SU-DHL-6 (cell line): ENCODE results near the gene DYRK1B.
A peak's percentile ranks its signal among the peaks of the same experiment; 100 is the strongest.

ENCODE experiments used
- H2AFZ ChIP-seq: fragments of 200-600 bp; sonication (generic); 2 replicates; pipeline ENCODE4 v1.6.1; 2014; ENCODE audit warnings: low read depth, mild to moderate bottlenecking, moderate library complexity, mixed read lengths, antibody characterized with exemption, low read length; ENCODE audit not compliant: severe bottlenecking
- H3F3A ChIP-seq: fragments of 200-600 bp; shearing (Covaris generic); 2 replicates; pipeline ENCODE4 v1.6.0; 2016; ENCODE audit warnings: antibody characterized with exemption, mild to moderate bottlenecking; ENCODE audit not compliant: insufficient read depth
- H3K27ac ChIP-seq: fragments of 200-600 bp; sonication (generic); 2 replicates; pipeline ENCODE4 v1.5.1; 2016; ENCODE audit warnings: low read depth, mild to moderate bottlenecking, low read length, moderate library complexity, mixed read lengths
- H3K27me3 ChIP-seq: fragments of 200-600 bp; sonication (generic), shearing (Covaris generic); 2 replicates; pipeline ENCODE4 v1.6.0; 2014; ENCODE audit warnings: mild to moderate bottlenecking, low read length
- H3K36me3 ChIP-seq: fragments of 200-600 bp; sonication (generic); 2 replicates; pipeline ENCODE4 v1.6.1; 2014; ENCODE audit warnings: mild to moderate bottlenecking, low read length, mixed read lengths
- H3K4me2 ChIP-seq: fragments of 300-600, 200-600 bp; shearing (Covaris generic), sonication (generic); 2 replicates; pipeline ENCODE4 v1.6.0; 2014; ENCODE audit warnings: low read length, low read depth, mild to moderate bottlenecking; ENCODE audit not compliant: poor library complexity, severe bottlenecking
- H3K4me3 ChIP-seq: fragments of 200-600 bp; sonication (generic); 2 replicates; pipeline ENCODE4 v1.5.1; 2014; ENCODE audit warnings: antibody characterized with exemption, low read length, mild to moderate bottlenecking, mixed read lengths; ENCODE audit not compliant: insufficient read depth, poor library complexity, severe bottlenecking
- H3K79me2 ChIP-seq: fragments of 200-600 bp; sonication (generic); 2 replicates; pipeline ENCODE4 v1.6.1; 2014; ENCODE audit warnings: mild to moderate bottlenecking, low read length, moderate library complexity; ENCODE audit not compliant: insufficient read depth
- H3K9ac ChIP-seq: fragments of 200-600 bp; sonication (generic); 2 replicates; pipeline ENCODE4 v1.7.0; 2014; ENCODE audit warnings: mild to moderate bottlenecking, low read length
- H3K9me2 ChIP-seq: fragments of 200-600 bp; sonication (generic); replicated peaks from 2 replicates; pipeline ENCODE4 v1.6.1; 2014; ENCODE audit warnings: low read length; ENCODE audit not compliant: insufficient read depth
- H3K9me3 ChIP-seq: fragments of 200-600 bp; sonication (generic); 2 replicates; pipeline ENCODE4 v1.6.1; 2014; ENCODE audit warnings: low read length, mixed read lengths; ENCODE audit not compliant: insufficient read depth
- H4K20me1 ChIP-seq: fragments of 200-600 bp; sonication (generic); 2 replicates; pipeline ENCODE4 v1.6.1; 2014; ENCODE audit warnings: low read depth, mild to moderate bottlenecking, antibody characterized with exemption, low read length, moderate library complexity, mixed read lengths
- EZH2phosphoT487 ChIP-seq: fragments of 200-600 bp; sonication (generic), shearing (Covaris generic); conservative IDR thresholded peaks from 2 replicates; pipeline ENCODE4 v1.6.1; 2018; ENCODE audit warnings: mild to moderate bottlenecking, antibody characterized with exemption, low read length, moderate library complexity, mixed read lengths
- TF ChIP-seq, protein P1 (sequence below): fragments of 200-600 bp; sonication (generic); IDR thresholded peaks from one replicate; pipeline ENCODE4 v1.5.1; 2017; ENCODE audit warnings: antibody characterized with exemption, mild to moderate bottlenecking, low read length, moderate library complexity; ENCODE audit not compliant: insufficient read depth, poor library complexity, severe bottlenecking

DYRK1B gene

DNA sequence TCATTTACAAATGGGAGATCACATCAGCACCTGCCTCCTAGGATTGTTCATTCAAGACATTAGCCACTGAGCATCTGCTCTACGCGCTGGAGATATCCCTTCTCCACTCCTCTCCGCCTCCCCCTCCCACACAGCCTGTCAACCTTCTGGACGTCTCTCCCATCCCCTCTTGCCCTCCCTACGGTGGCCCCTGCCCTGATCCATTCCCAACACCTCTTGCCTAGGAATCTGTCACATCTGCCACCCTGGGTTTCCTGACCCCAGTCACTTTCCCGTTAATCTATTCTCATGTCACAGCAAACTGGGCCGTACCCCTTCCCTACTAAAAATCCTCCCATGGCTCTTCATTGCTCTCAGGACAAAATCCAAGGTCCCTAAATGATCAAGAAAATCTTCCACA is 10.3 kb downstream of the DYRK1B start:
- Histone ChIP-seq H3K4me2 (peak overlapping the region; percentile 82), H3K79me2 (peaks cover 4% of the 10 kb centered on the region; the same call in 1 of the 2 replicates), H2AFZ (peak overlapping the region; percentile 74), H4K20me1 (no peaks in the 10 kb centered on the region), H3K9me2 (no peaks in the 10 kb centered on the region), H3K27me3 (no peaks in the 10 kb centered on the region), H3K27ac (no peak overlapping the region), H3K9ac (peak overlapping the region; percentile 61), H3K4me3 (peak overlapping the region; percentile 68), H3K9me3 (no peaks in the 10 kb centered on the region), H3K36me3 (no peaks in the 10 kb centered on the region), H3F3A (no peaks in the 10 kb centered on the region)
- TF ChIP-seq, protein P1, sequence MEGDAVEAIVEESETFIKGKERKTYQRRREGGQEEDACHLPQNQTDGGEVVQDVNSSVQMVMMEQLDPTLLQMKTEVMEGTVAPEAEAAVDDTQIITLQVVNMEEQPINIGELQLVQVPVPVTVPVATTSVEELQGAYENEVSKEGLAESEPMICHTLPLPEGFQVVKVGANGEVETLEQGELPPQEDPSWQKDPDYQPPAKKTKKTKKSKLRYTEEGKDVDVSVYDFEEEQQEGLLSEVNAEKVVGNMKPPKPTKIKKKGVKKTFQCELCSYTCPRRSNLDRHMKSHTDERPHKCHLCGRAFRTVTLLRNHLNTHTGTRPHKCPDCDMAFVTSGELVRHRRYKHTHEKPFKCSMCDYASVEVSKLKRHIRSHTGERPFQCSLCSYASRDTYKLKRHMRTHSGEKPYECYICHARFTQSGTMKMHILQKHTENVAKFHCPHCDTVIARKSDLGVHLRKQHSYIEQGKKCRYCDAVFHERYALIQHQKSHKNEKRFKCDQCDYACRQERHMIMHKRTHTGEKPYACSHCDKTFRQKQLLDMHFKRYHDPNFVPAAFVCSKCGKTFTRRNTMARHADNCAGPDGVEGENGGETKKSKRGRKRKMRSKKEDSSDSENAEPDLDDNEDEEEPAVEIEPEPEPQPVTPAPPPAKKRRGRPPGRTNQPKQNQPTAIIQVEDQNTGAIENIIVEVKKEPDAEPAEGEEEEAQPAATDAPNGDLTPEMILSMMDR: no peak
- TF ChIP-seq EZH2phosphoT487: no peak

DNA sequence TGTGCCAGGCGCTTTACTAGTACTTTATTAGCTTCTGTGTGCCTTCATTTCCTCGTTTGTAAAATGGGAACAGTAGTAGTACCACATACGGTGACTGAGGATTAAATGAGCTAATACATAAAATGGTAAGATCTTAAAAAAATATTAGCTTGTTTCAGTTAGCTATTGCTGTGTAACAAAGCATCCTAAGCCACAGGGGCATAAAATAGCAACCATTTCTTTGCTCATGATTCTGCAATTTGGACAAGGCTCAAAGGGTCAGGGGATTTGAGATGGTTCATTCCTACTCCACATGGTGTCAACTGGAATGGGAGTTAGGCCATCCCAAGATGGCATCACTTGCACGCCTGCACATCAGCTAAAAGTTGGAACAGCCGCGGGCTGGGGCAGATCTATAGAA is 13.3 kb downstream of the DYRK1B start:
- no peak for TF ChIP-seq EZH2phosphoT487
- TF ChIP-seq, protein P1: no peak
- no peaks in the 10 kb centered on the region for H3F3A ChIP-seq
- H3K4me3 ChIP-seq: no peak overlapping the region
- no peak overlapping the region for H3K9ac ChIP-seq
- H3K9me3 ChIP-seq: no peaks in the 10 kb centered on the region
- H3K27me3 ChIP-seq: no peaks in the 10 kb centered on the region
- H3K4me2 ChIP-seq: no peak overlapping the region
- H4K20me1 ChIP-seq: no peaks in the 10 kb centered on the region
- H2AFZ ChIP-seq: no peak overlapping the region
- H3K36me3 ChIP-seq: no peaks in the 10 kb centered on the region
- H3K27ac ChIP-seq: no peak overlapping the region
- H3K9me2 ChIP-seq: no peaks in the 10 kb centered on the region
- peaks cover 4% of the 10 kb centered on the region; the same call in 1 of the 2 replicates for H3K79me2 ChIP-seq

DNA sequence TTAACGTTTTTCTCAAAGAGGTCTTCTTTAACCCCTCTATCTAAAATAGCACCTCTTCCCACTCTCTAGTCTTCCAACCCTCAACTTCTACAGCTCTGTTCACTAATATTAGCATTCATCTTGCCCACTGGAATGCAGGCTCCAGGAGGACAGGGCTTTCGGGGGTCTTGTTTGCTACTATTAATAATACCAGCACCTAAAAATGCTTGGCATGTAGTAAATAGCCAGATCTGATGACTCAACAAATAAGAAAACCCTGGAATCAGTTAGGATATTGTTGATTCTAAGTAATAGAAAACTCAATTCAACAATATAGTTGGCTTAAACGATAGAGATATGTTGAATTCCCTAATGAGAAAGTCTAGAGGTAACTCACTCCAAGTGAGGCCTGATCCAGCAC is 14.2 kb downstream of the DYRK1B start:
- Histone ChIP-seq H3K79me2 (peaks cover 4% of the 10 kb centered on the region; the same call in 1 of the 2 replicates), H3K9me3 (no peaks in the 10 kb centered on the region), H3K9ac (no peak overlapping the region), H2AFZ (no peak overlapping the region), H3K4me3 (no peak overlapping the region), H3K27ac (no peak overlapping the region), H3F3A (no peaks in the 10 kb centered on the region), H4K20me1 (no peaks in the 10 kb centered on the region), H3K4me2 (no peak overlapping the region), H3K9me2 (no peaks in the 10 kb centered on the region), H3K27me3 (no peaks in the 10 kb centered on the region), H3K36me3 (no peaks in the 10 kb centered on the region)
- TF ChIP-seq, protein P1: no peak
- no peak for TF ChIP-seq EZH2phosphoT487
